NCI-H510A treated with DMSO at 0.1 percent for 48 hours (cell line): ENCODE measurements around the gene GATC.
"Not testable (repeated sequence)": the region's sequence is repeated elsewhere in the genome, so short reads cannot be mapped to it uniquely, and the experiment has no call there.

Experiments used
- DNase-seq: peaks from one replicate; lab custom pipeline; 2025; lab: John Stamatoyannopoulos, UW

Gene GATC

GRCh38 chr12:120437735-120438494 is 8.3 kb upstream of the GATC start, which contains the start of gene COX6A1:
COX6A1 (plus strand) TSS chr12:120438113; CDS start chr12:120438127, 14 bp downstream.
- DNase-seq: peak; percentile 100

- DNase-seq: no peak
Observed at GRCh38 chr12:120438495-120439198, 7.6 kb upstream of the GATC start.

GRCh38 chr12:120439646-120440247 is 6.5 kb upstream of the GATC start:
- DNase-seq: peak; percentile 70

DNA sequence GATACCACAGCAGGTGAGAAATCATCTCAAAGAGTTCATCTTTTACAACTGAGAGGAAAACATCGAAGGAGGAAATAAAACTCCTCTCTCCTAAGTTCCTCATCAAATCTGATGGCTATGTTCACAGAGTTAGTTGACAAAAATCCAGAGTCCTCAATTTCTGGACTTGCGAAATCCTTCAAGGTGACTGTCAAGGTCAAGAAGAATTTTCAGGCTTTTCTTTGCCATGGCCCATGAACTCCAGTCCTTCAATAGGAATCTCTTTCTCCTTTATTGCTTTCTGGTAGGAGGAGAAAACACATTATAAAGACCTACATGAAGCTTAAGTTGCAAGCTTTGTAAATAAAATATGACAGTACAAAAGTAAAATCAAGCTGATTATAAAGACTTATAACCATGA is 1.6 kb upstream of the GATC start:
- DNase-seq: no peak

DNA sequence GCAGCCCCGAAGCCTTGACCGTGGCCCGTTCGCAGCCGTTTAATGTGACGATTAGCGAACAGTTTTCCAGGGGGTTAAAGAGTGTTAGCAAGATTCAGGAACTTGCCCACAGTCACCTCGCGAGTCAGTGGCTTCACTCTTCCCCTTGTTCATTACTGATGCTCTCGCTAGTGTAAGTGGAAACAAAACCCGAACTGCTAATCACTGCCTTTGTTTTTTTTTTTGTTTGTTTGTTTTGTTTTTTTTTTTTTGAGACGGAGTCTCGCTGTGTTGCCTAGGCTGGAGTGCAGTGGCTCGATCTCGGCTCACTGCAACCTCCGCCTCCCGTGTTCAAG is 567 bp downstream of the GATC start:
- DNase-seq: not testable (repeated sequence)

GRCh38 chr12:120447992-120448391 is 1.7 kb downstream of the GATC start:
- DNase-seq: no peak

DNA sequence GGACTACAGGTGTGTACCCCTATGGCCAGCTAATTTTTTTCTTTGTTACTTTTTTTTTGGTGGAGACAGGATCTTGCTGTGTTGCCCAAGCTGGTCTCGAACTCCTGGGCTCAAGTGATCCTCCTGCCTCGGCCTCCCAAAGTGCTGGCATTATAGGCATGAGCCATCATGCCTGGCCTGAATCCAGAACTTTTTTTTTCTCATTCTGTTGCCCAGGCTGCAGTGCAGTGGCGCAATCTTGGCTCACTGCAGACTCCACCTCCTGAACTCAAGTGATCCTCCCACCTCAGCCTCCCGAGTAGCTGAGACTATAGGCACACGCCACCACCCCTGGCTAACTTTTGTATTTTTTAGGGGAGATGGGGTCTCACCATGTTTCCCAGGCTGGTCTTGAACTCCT is 6.3 kb downstream of the GATC start:
- not testable (repeated sequence) for DNase-seq

DNA sequence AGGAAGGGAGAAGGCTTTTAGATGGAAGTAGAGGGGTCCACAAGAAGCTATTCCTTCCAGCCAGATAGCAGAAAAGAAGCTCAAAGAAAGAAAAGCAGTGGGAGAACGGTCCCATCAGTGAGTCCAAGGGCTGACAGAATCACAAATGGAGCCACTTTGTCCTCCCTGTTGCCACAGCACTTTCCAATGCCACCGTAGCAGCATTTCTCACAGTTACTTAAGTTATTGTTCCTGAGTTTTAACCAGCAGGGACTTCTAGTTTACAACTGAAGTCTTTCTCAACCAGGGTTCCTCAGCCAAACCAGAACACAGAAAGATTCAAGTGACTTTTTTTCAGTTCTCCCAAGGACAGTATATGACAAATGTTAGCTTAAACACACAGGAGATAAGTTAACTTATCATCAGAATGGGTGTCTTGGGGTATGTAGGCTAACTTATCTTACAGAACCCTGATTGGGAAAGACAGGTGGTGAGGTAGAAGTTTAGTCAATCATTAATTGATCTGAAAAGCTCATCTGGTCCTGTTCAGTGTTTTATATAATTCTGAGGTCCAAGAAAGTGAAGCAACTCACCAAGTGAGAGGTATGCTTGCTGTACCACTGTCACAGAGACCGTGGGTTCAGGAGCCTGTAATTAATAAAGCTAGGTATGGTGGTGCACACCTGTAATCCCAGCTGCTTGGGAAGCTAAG is 7.0 kb downstream of the GATC start:
- DNase-seq: no peak

GRCh38 chr12:120453977-120454376 is 7.7 kb downstream of the GATC start:
- peak; percentile 45 for DNase-seq

DNA sequence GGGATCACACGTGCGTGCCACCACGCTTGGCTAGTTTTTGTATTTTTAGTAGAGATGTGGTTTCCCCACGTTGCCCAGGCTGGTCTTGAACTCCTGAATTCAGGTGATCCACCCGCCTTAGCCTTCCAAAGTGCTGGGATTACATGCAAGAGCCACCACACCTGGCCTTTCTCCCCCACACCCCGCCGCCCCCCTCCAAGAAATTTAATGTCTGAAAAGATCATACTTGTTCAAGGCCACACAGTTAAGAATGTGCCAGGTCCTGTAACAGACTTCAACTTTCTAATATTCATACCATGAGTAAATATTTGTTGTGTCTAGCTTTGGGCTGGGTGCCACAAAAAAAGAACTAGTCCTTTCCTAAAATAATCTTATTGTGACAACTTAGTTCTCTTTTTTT is 9.1 kb downstream of the GATC start:
- DNase-seq: no peak

GRCh38 chr12:120457133-120457532 is 10.9 kb downstream of the GATC start:
- DNase-seq: no peak

GRCh38 chr12:120460157-120460556 is 13.9 kb downstream of the GATC start:
- no peak for DNase-seq

- DNase-seq: no peak
Observed at GRCh38 chr12:120462099-120462640, 15.9 kb downstream of the GATC start.

- DNase-seq: no peak
Observed at GRCh38 chr12:120463712-120464111, 17.5 kb downstream of the GATC start.

GRCh38 chr12:120465756-120466155 is 19.5 kb downstream of the GATC start:
- no peak for DNase-seq

DNA sequence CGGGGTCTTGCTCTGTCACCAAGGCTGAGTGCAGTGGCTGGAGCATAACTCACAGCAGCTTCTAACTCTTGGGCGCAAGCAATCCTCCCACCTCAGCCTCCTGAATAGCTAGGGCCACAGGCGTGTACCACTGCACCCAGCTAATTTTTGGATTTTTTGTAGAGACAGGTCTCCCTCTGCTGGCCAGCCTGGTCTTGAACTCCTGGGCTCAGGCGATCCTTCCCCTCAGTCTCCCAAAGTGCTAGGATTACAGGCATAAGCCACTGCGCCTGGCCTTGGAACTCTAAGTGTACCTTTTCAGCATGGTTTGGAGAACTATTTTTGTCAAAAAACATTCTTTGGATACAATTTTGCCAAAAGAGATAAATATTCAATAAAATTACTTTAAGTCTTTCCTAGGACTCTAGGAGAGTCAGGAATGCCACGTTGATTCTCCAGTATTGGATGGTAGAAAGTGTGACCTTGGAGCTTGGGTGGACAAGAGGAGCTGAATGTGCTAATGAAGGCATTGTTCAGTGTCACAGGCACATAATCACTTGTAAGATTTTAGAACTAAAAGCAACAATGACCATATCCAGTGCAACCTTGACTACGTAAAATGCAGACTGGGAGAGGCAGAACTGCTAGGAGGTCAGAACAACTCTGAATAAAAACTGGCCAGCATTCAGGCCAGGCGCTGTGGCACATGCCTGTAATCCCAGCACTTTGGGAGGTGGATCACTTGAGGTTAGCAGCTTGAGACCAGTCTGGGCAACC is 20.5 kb downstream of the GATC start:
- DNase-seq: no peak

GRCh38 chr12:120467439-120467838 is 21.2 kb downstream of the GATC start:
- no peak for DNase-seq

DNA sequence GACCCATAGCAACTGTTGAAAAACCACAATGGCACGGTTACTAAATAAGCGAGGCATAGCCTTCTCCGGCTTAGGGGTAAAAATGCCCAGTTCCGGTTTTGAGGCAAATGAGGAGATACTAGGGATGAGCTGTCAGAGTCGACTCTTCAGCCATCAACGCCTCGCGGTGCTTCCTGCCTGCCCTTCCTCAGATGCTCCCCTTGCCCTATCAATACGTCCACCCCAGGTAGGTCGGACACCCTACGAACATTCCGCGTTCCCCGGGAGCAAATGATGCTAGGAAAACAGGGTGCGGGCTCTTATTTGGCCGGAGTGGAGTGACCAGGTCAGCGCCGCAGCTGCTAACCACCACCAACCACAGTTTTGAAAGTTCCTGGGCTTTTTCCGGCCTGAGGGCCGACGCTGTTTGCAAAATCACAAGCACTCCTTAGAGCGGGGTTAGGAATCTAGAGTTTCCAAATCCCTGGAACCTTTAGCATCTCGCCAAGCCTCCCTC is 22.1 kb downstream of the GATC start:
- DNase-seq: peak; percentile 17

DNA sequence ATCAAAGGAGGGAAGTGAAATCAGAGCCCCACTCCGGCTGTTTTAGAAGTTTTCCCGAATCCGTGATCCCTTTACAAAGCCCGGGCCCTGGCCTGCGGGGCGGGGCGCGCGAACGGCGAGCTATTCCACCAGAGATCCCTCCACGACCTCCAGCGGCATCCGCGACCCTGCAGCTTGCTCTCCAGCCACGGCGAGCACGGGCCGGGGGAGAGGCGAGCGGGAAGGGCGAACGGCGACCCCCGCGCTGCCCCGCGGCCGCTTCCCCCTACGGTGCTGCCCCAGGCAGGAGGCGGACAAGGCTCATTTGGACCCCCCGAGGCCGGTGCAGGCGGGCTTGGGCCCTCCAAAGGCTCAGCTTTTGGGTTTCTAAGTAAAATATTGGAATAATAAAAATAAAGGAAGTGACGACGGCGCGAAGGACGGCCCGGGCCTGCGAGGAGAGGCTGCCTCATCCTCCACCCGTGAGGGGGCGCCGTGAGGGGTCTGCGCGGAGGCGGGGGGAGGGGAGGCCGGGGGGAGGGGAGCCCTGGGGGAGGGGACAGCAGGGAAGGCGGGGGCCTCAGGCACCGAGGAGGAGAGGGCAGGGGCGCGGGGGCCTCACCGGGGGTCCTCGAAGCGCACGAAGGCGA is 22.7 kb downstream of the GATC start:
- DNase-seq: no peak

DNA sequence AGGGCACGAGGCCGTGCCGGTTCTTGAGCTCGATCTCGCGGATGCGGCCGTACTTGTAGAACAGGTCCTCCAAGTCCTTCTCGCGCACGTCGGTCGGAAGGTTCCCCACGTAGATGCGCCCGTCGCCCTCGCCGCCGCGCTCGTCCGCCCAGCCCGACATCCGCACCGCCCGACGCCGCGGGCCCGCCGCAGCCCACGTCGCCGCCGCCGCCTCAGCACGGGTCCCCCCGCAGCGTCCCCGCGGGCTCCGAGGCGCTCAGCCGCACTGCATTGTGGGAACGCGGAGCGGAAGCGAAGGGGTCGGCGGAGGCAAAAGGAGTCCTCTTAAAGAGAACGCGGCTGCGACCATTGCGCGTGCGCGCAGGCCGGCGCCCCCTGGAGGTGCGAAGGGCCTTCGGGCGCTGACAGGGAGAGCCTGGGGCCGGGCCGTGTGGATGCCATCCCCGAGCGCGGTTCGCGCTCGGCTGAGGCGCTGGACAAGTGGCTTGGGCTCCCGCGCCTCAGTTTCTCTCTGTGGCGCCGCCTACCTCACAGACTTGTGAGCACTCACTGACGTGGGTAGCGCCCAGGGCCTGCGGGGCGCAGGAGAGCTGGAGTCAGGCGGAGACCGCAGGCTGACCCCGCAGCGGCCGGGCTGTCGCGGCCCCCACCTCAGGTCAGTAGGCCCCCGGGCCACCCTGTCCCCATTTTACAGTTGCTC is 23.4 kb downstream of the GATC start, which contains the start of gene SRSF9:
TSS of gene SRSF9 (minus strand) at position 299 of the 700 bp plus-strand sequence. CDS start at position 160, 139 bp downstream.
- peak; percentile 97 for DNase-seq
